HG03442 (cell line): Measurements from ENCODE around the gene UNC93B1.

ENCODE experiments used
- ATAC-seq: cut with Tn5 transposase; IDR thresholded peaks from one replicate; pipeline ENCODE4 v1.9.1; 2021; ENCODE audit warnings: mild to moderate bottlenecking, moderate library complexity; ENCODE audit not compliant: unreplicated experiment

The UNC93B1 gene

DNA sequence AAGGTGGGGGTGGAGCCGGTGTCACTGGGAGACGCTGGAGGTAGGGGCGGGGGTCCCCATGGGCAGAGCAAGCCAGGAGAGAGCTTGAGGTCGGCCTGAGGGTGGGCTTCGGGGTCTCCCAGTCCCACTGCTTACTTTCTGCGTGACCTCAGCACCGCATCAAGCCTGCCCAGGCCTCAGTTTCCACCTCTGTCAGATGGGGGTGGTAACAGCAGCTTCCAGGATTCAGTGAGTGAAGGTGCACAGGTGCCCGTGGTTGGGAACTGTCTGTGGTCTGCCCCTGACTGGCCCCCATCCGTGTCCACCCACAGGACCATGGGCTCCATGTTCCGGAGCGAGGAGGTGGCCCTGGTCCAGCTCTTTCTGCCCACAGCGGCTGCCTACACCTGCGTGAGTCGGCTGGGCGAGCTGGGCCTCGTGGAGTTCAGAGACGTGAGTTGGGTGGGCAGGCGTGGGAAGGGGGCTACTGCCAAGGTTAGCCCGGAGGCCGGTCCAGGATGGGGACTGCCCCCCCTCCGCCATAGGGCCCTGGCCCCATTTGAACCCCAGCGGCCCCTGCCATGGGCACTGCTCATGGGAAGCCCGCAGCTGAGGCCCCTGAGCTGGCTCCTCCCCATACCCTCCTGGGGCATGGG is 37.2 kb upstream of the UNC93B1 start:
- ATAC-seq: no peak

DNA sequence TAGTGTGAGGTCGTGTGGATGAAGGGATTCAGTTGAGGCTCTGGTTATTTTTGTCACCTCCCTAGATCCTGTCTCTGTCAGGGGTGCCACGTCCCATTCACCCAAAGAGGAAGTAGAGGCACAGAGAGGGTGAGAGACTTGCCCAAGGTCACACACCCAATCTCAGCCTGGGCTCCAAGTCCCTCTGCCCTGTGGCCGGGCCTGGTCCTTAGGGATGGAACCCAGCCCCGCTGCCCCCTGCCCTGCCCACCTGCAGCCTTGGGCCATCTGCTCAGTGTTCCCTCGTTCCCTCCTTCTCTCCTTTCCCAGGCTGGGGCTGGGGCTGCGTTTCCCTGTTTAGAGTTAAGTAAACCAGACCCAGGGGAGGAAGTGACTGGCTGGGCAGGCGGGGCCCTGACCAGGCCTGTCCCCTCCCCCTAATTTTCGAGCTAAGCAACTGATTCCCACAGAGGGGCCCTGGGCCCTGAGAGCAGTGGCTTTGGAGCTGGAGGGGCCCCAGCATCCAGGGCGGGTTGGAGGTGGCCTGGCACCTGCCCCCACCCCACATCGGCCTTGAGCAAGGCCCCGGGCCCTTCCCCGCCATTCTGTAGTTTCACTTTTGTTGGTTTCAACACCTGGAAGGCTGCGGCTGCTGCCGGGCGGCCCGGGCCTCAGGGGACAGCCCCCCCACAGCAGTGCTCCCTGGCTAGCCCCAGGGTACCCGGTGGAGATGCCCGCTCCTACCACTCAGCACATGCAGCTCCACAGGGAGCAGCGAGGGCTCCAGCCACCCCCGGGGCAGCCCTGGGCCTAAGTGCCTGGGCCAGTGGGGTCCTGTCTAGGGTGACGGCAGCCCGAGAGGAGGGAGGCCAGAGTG is 36.4 kb upstream of the UNC93B1 start:
- no peak for ATAC-seq

DNA sequence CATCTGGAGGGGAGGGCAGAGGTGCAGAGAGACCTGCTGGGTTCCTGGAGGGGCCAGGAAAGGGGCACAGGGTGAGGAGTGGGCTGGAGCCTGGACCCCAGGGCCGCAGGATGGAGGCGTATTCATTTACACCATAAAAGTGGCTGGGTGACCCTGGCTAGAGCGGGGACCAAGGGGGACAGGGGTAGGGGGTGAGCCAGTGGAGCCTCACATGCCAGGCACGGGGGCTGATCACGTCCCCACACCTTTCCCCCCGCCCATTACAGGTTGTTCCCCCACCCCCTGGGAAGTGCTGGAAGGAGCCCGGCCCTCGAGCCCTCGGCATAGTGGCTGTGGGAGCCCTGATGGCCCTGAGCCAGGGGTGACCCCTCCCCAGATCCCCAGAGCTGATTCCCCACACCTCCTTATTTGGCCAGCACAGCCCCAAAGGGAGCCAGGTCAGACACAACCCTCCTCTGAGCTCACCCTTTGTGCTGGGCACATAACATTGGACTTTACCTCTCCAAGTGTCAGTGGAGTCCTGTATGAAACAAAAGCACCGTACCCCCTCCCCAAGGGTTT is 35.7 kb upstream of the UNC93B1 start:
- ATAC-seq: no peak

DNA sequence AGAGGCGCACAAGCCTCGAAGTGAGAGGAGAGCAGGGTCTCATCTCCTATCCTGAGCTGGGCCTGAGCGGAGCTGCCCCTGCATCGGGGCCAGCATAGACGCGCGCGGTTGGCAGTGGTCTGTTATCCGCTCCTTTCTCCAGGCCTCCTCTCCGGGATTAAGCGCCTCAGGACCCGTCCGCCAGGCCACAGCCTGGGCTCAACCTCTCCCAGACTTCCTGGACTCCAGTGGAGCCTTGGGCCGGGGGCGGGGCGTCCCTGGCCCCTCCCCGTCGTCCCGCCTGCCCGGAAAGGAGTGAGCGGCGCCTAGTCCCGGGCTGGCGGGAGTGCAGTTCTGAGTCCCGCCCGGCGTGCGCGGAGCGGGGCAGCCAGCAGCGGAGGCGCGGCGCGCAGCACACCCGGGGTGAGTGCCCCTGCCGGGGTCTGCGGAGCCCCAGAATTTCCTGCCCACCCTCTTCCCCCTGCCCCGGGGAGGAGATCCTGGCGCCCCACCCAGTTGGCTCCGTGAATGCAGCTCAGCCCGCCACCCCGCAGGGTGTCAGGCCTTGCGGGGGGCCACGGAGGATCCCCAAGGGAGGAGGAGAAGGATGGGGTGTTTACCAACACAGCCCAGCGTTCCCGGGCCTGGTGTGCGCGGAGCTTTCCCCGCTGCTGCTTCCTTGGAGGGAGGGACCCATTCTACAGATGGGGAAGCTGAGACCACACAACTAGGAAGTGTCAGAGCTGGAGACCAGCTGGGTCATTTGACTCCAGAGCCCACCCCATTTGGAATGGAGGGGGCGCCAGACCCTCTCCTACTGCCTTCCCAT is 35.0 kb upstream of the UNC93B1 start, which contains the start of gene TCIRG1:
Gene TCIRG1 (plus strand): TSS at position 308 of the 808 bp plus-strand sequence. CDS start 2,247 bp downstream, outside the sequence.
- ATAC-seq: peak; percentile 48

DNA sequence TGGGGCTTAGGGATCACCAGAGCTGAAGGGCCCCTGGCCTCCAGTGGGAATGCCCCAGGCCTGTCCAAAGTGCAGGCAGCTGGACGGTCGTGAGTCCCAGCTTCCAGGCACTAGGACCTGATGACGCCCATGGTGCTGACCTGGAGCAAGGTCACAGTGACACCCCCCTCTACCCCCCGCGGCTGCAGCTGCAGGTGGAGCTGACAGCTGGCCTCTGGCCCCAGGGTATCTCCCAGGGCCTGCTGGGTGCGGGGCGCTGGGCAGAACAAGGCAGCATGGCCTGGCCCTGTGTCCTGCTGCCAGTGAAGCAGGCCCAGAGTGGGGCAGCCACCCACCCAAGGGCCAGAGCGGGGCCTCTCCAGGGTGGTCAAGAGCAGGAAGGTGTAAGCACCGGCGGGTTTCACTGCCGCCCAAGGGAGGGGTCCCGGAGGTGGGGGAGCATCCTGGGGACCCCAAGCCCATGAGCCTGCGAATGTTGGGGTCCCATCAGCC is 34.4 kb upstream of the UNC93B1 start:
- ATAC-seq: no peak

DNA sequence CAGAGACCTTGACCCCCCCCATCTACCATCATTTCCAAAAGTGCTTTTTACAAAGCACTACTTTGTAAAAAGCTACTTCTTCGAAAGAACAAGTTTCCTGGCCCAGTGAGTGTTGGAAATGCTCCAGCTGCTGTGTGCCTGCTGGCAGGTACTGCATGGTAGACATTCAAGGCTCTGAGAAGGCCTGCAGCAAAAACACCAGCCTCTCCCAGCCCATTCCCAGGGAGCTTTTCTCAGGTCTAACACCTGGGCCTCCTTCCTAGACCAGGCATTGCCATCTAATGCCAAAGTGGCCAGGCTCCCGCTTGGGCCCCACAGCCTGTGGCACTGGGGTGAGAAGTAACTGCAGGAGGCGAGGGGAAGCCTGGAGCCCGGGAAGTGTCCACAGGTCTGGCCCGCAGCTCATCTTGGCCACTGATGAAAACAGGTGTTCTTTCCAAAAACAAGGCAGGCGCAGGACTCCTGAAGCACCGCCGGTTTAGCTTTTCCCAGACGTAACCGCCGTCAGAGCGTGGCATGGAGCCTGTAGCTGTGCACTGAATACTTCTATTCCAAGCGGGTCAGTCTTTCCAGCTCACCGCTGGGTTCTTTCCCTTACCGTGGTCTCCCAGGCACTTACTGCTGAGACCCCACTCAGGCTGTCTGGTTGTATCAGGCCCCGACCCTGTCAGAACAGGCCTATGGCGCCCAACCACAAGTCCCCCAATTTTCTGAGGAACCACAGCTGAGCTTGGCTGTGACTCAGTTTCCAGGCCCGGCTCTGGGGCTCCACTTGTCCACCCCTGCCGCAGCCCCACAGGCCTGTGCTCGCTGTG is 33.7 kb upstream of the UNC93B1 start:
- ATAC-seq: no peak

DNA sequence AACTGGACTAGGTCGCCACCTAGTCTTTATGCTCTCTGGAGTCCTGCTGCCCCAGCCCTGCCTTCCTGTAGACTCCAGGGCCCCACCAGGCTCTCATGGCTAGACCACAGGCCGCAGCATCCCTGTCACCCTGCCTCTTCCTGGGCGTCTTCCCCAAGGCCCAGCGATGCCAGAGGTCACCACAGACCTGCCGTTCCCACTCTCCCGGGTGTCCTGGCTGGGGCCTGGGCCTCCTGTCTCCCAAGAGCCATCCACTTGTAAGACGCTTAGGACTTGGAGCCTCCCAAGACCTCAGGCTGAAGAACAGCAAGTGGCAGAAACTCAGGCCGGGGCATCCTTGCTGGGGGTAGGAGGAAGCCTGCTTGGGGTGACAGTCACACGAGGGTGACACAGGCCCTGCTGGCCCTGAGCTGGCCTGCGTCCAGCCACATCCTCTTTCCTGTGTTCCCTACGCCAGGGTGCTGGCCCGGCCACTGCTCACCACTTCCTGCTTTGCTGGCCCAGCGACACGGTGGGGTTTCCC is 32.9 kb upstream of the UNC93B1 start:
- no peak for ATAC-seq

DNA sequence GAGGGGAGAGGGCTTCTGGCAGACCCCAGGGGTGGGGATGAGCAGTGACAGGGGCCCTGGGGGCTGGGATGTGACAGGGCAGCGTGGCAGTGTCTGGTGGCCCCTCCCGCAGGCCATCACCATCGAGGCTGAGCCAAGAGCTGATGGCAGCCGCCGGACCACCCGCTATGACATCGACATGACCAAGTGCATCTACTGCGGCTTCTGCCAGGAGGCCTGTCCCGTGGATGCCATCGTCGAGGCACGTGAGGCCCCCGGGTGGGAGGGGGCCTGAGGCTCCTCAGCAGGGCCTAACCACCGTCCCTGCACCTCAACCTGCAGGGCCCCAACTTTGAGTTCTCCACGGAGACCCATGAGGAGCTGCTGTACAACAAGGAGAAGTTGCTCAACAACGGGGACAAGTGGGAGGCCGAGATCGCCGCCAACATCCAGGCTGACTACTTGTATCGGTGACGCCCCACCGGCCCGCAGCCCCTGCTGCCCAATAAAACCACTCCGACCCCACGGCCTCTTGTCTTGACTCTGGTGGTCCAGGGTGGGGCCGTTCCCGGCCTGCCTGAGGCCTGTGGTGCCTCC is 32.3 kb upstream of the UNC93B1 start:
- ATAC-seq: no peak

DNA sequence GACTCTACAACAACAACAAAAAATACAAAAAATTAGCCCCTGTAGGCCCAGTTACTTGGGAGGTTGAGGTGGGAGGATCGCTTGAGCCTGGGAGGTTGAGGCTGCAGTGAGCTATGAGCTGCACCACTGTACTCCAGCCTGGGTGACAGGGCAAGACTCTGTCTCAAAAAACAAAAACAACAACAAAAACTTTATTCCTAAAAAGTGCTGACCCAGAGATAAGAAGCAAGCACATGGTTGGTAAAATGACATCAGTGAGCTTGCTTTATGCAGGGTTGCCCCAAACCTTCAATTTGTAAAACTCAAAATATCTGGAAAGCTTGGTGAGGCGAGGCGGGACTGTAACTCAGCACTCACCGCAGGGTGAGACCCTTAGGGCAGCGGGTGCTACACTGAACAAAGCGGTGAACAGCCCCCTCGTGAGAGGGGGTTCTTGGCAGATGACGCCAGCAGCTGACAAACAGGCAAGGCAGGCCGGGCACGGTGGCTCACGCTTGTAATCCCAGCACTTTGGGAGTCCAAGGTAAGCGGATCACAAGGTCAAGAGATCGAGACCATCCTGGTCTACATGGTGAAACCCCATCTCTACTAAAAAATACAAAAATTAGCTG is 31.5 kb upstream of the UNC93B1 start:
- no peak for ATAC-seq

DNA sequence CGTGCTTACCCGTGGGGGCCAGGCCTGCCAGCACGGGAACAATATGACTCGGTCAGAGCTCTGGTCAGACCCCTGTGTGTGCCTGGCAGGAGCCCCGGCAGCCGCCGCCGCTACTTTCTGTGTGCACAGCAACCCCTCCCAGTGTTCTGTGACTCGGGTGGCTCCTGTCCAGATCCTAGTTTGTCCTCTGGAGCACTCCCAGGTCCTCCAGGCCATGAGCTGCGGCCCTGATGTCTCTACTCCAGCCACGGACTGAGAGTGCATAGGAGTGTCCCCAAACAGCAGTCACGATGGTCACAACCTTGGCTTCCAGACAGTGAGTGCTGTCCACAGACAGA is 29.8 kb upstream of the UNC93B1 start:
- no peak for ATAC-seq

DNA sequence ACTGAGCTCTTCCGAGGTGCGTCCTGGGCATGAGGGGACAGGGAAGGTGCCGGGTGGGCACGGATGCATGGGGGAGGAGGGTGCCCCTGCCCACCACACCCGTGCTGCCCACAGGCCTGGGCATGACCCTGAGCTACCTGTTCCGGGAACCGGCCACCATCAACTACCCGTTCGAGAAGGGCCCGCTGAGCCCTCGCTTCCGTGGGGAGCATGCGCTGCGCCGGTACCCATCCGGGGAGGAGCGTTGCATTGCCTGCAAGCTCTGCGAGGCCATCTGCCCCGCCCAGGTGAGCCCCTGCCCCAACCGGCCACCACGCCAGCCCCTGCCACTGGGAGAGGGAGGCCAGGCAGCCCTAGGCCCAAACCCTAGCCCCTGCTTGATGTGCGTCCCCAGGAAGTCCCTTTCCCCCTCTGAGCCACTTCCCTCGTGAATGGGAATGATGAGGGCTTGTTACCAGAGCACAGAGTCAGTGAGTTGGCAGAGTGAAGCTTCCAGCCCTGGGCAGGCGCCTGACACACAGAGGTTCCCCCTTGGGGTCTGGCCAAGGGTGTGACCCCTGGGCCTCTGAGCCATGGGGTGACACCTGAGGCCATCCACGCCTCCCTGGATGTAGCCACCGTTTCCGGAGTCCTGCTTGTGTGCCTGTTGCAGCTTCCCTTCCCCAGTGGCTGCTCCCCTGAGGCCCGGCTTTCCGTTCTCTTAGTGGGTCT is 29.3 kb upstream of the UNC93B1 start:
- ATAC-seq: no peak

DNA sequence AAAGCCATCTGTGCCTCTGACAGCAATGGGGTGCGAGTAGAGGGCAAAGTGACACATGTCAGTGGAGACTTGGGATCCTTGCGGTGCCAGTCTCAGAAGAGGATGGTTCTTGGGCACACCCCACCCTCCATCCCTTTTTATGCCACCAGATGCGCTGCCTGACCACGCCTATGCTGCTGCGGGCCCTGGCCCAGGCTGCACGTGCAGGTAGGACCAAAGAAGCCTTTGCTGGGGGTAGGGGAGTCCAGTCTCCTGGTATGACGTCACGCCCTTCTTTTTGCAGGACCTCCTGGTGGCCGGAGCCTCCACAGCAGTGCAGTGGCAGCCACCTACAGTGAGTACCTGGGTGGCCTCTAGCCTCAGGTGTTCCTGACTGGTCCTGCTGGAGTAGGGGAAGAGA is 28.1 kb upstream of the UNC93B1 start:
- no peak for ATAC-seq

DNA sequence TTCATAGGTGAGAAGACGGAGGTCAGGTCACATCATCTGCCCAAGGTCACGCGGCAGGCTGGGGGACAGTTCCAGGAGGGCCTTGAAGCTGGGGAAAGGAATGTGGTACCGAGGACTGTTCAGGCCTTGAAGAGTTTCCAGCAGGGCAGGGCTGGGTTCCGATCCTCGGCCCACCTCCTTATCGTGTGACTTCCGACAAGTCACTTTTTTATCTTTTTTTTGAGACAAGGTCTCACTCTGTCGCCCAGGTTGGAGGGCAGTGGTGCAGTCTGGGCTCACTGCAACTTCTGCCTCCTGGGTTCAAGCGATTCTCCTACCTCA is 27.2 kb upstream of the UNC93B1 start:
- ATAC-seq: no peak

DNA sequence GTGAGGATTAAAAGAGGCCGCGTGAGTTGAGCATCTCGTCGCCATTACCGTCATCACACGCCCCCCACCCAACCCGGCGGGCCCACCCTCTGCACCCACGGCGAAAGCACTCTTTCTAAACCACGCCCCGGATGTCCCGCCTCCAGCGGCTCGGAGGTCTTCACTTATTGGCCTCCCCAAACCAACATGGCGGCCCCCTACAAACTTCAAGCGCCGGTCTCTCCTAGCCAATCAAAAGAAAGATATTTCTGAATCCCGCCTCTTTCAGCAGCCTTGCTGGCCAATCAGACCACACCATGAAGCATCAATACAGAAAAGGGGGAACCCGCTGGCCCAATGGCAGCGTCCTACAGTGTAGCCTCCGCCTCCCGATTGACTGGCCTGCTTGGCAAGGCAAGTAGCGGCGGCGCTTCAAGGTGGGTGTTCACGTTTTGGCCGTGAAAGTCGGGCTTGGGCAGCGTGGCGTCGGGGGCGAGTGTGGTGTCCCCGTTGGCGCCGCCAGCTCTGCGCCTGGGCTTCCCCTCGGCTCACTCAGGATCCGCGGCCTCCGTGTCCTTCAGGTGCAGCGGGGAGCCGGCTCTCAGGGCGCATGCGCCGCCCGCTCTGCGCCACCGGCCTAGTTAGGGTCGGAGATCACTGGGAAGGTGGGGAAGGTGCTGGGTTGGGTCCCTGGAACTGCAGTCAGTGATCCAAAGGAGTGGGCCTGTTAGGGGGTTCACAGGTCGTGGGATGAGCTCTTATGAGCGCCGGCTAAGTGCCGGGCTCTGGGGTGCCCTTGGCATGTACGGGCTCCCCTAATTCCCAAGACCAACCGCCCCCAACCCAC is 26.6 kb upstream of the UNC93B1 start, which contains the start of gene NDUFS8:
Gene NDUFS8 (plus strand): TSS at position 364 of the 826 bp plus-strand sequence. CDS start 1,471 bp downstream, outside the sequence.
- peak; percentile 83 for ATAC-seq

DNA sequence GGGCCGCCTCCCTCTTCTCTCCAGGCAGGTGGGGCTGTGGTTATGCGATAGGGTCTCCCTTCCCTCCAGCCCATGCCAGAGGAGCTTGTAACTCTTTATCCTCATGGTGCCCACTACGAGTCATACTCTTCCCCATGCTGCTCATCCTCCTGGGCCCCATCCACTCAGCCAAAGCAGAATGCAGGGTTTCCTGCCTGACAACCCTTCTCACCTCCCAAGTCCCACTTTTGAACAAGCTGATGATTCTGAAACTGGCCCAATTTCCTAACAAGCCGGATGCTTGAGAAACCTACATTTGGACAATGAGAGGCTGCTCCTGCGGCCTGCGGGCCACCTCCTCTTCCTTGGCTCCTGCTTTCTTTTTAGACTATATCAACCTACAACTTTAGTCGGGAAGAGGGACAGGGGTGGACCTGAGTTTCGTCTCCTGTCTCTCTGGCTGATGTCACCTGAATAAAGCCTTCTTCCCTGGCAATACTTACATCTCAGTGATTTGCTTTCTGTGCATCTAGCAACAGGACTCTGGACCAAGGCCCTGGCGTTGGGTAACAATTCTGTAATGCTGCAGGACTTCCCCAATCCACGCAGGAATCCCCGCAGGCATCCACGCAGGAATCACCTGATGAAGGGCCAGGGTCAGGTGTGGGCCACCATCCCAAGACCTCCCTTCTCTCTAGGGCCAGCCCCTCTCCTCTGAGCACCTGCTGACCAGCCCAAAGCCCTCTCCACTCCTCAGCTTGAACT is 25.1 kb upstream of the UNC93B1 start:
- no peak for ATAC-seq

DNA sequence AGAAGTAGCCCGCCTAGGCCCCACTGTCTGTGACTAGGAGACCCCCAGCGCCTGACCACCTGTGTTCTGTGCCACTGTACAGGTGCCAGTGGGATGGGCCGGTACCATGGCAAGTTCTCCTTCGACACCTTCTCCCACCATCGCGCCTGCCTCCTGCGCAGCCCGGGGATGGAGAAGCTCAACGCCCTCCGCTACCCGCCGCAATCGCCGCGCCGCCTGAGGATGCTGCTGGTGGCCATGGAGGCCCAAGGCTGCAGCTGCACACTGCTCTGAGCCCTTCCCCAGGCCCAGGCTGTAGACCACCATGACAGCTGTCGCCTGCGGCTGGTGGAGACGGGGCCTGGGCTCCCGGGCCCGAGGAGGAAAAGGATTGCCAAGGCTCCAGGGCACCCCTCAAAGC is 23.8 kb upstream of the UNC93B1 start:
- ATAC-seq: no peak
